ENCODE data around the gene CFAP70. TPM values are rescaled to one million over a fixed set of nuclear protein-coding genes. Genes with fewer than 3 reads are reported as not detected.

CFAP70 gene
- polyA plus RNA-seq, 1 donor = 2.3 TPM

GRCh38 chr10:73215749-73216148 is 142.9 kb downstream of the CFAP70 start:
- no peak for DNase-seq (ENCODE audit: low read depth)

GRCh38 chr10:73211106-73211811 is 147.4 kb downstream of the CFAP70 start:
- DNase-seq (ENCODE audit: low read depth) = no peak

GRCh38 chr10:73210395-73211105 is 148.1 kb downstream of the CFAP70 start:
- DNase-seq (ENCODE audit: low read depth) = no peak

- DNase-seq (ENCODE audit: low read depth) = no peak
Observed at GRCh38 chr10:73209705-73210104, 149.0 kb downstream of the CFAP70 start.

- no peak for DNase-seq (ENCODE audit: low read depth)
Observed at GRCh38 chr10:73207883-73208282, 150.8 kb downstream of the CFAP70 start.

GRCh38 chr10:73206385-73206784 is 152.3 kb downstream of the CFAP70 start:
- no peak for DNase-seq (ENCODE audit: low read depth)

- DNase-seq (ENCODE audit: low read depth) = no peak
Observed at GRCh38 chr10:73205890-73206289, 152.8 kb downstream of the CFAP70 start.

- no peak for DNase-seq (ENCODE audit: low read depth)
Observed at GRCh38 chr10:73205081-73205480, 153.6 kb downstream of the CFAP70 start.

Other genes starting within 250 kb of the CFAP70 start
- 4.0 TPM for gene NUDT13, start 248.4 kb downstream of the CFAP70 start, polyA plus RNA-seq (ENCODE audit: insufficient read length)
- gene ECD, start 190.9 kb downstream of the CFAP70 start, polyA plus RNA-seq (ENCODE audit: insufficient read length) = 21.0 TPM
- gene FAM149B1, start 190.7 kb downstream of the CFAP70 start, polyA plus RNA-seq (ENCODE audit: insufficient read length) = 23.4 TPM
- 19.8 TPM for gene DNAJC9, start 111.6 kb downstream of the CFAP70 start, polyA plus RNA-seq (ENCODE audit: insufficient read length)
- 67.4 TPM for gene MRPS16, start 106.2 kb downstream of the CFAP70 start, polyA plus RNA-seq (ENCODE audit: insufficient read length)
- gene ANXA7, start 55.2 kb upstream of the CFAP70 start, polyA plus RNA-seq (ENCODE audit: insufficient read length) = 57.9 TPM
- 62.6 TPM for gene MSS51, start 74.7 kb upstream of the CFAP70 start, polyA plus RNA-seq (ENCODE audit: insufficient read length)
- gene PPP3CB, start 137.2 kb upstream of the CFAP70 start, polyA plus RNA-seq (ENCODE audit: insufficient read length) = 176 TPM
- gene USP54, start 232.5 kb upstream of the CFAP70 start, polyA plus RNA-seq (ENCODE audit: insufficient read length) = 17.6 TPM